NCI-H1417 (cell line): ENCODE results near the gene CABLES1.
A peak's percentile ranks its signal among the peaks of the same experiment; 100 is the strongest.
"Not testable (repeated sequence)": the region's sequence is repeated elsewhere in the genome, so short reads cannot be mapped to it uniquely, and the experiment has no call there.

Experiments
- DNase-seq, 3 experiments: peaks; one replicate each; lab custom pipeline; 2025; lab: John Stamatoyannopoulos, UW

The CABLES1 gene

DNA sequence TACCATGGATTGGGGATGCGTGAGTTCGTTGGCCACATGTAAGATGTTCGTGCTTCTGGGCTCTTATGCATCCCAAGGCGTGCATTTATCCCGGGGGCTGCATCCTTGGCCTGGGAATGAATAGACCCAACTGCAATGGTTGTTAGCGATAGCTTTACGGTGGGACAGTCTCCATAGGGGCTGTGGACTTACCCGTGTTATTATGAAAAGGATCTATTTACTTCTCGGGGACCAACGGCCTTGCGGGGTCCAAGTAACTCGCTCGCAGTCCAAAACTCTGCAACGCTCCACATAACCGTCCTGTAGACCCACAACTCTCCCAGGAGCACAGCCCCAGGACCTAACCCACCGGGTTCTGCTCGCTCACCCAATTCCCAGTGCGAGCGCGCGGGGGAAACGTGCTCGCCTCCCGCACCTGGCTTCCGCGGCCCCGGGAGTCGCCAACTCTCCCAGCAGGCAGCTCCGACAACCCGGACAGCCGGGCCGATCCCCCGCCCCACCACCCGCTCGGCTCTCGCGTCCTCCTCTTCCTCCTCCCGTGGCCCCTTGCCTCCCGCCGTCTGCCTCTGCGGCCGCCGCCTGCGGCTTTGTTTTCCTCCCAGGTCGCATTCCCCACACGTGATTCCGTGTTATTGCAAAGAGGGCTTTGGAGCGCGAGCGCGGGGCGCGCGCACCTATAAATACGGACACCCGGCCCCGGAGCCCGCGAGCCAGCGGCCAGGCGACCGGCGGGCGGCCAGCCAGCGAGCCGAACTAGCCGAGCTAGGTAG lies at the start of gene CABLES1:
CABLES1 (plus strand) TSS at position 706 of the 770 bp plus-strand sequence. CDS start 278 bp downstream, outside the sequence.
- peak; percentile 79 to 89 (median 85) for DNase-seq

DNA sequence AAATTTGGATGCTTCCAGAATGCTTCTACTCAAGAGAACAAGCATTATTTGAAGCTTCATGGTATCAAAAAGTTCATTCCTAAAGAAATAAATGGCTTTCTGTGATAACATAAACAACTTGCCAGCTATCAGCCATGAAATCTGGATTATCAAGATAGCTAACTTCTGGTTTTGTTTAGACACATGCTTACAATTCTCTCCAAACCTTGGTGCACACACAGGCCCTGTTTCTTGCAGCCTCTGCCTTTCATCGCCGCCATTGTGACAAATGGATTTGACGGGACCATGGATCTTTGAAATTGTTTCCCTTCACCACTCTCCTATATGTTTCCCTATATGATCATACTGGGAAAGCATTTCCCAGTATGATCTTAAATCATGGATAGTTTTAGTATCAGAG lies 47.9 kb upstream of the CABLES1 start:
- DNase-seq = no peak

DNA sequence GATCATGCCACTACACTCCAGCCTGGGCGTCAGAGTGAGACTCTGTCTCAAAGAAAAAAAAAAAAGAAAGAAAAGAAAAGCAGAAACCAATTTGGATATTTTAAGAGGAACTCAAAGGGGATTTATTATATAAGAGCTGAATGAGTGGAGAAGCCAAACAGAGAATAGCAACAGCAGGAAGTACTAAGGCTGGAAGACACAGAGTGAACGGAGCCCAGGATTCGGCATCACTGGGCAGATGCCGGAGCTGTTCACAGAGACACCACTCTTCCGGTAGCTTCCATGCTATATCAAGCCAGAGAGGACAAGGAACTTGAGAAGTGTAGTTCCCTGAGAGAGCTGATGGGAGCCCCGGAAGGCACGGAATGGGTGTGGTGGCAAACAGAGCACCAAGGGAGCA lies 47.0 kb upstream of the CABLES1 start:
- DNase-seq = no peak

DNA sequence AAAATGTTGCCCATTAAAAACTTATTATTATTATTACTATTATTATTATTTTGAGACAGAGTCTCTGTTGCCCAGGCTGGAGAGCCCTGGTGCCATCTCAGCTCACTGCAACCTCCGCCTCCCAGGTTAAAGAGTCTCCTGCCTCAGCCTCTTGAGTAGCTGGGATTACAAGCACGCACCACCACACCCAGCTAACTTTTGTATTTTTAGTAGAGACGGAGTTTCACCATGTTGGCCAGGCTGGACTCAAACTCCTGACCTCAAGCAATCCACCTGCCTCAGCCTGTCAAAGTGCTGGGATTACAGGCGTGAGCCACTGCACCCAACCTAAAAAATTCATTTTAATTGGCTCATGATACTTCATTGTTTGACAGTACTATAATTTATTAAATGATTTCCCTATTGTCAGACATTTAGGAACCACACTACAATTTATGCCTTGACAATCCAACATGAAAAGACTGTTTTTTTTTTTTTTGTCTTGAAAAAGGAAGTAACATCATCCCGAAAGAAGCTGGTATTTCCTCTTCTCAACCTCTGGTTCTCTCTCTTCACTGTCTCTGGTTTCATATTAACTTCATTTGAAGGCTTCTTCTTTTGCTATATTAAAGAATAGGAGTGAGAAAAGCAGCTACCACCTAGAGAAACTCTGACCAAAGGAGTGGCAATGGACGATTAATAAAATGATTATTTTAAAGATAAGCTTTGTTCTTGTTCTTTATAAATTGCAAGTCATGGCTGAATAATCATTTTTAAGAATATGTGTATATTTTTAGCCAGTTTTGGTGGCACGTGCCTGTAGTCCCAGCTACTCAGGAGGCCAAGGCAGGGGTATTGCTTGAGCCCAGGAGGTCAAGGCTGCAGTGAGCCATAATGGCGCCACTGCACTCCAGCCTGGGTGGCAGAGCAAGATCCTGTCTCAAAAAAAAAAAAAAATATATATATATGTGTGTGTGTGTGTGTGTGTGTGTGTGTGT lies 44.0 kb upstream of the CABLES1 start:
- DNase-seq = not testable (repeated sequence)

DNA sequence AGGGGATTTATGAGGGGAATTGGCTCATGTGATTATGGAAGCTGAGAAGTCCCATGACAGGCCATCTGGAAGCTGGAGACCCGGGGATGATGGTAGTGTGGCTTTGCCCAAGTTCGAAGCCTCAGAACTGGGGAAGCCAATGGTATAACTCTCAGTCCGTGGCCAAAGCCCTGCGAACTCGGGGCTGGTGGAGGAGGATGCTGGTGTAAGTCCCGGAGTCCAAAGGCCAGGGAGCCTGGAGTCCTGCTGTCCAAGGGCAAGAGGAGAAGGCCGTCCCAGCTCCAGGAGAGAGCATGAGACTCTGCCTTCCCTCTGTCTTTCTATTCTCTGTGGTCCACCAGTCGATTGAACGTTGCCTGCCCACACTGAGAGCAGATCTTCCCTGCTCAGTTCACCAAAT lies 43.2 kb upstream of the CABLES1 start:
- no peak for DNase-seq

DNA sequence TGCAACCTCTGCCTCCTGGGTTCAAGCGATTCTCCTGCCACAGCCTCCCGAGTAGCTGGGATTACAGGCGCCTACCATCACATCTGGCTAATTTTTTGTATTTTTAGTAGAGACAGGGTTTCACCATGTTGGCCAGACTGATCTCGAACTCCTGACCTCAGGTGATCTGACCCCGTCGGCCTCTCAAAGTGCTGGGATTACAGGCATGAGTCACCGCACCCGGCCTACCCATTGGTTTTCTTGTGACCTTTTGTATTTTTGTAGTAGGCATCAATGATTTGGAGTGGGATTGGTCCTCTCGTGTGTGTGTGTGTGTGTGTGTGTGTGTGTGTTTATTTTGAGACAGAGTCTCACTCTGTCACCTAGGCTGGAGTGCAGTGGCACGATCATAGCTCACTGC lies 42.2 kb upstream of the CABLES1 start:
- DNase-seq = not testable (repeated sequence)

DNA sequence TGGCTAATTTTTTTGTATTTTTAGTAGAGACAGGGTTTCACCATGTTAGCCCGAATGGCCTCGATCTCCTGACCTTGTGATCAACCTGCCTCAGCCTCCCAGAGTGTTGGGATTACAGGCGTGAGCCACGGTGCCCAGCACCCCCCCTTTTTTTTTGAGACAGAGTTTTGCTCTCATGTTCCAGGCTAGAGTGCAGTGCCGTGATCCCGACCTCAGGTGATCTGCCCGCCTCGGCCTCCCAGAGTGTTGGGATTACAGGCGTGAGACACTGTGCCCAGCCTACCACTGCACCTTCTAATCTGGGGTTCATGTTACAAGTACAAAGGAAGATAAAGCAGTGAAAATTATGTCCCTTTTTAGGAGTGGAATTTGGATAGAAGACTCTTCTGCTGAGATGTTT lies 41.5 kb upstream of the CABLES1 start:
- no peak for DNase-seq

- no peak for DNase-seq
These were observed 40.7 kb upstream of the CABLES1 start for GRCh38 chr18:23094411-23095190.

GRCh38 chr18:23095463-23095862 lies 39.8 kb upstream of the CABLES1 start:
- DNase-seq = no peak

GRCh38 chr18:23097016-23097415 lies 38.3 kb upstream of the CABLES1 start:
- not testable (repeated sequence) for DNase-seq

GRCh38 chr18:23099621-23100020 lies 35.7 kb upstream of the CABLES1 start:
- no peak for DNase-seq

DNA sequence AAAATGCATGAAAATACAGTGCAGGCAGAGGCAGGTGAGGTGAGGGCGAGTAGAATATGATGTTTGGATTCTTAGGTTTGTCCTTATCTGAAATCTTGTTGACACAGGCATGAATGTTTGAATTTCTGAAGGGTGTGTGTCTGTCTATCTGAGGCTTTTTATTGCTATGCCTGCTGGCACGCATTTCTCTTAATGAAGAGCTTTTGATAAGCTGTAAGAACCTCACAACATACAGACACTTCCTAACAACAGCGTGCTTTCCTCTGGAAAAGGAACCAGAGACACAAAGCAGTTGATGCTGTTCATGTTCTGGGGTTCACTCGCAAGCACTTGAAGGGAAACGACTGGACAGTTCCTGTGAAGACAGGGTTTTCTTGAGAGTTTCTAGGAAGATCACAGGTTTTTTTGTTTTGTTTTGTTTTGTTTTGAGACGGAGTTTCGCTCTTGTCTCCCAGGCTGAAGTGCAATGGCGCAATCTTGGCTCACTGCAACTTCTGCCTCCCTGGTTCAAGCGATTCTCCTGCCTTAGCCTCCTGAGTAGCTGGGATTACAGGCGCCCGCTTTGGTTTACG lies 33.3 kb upstream of the CABLES1 start:
- DNase-seq = no peak

GRCh38 chr18:23102493-23103261 lies 32.6 kb upstream of the CABLES1 start:
- DNase-seq = no peak

DNA sequence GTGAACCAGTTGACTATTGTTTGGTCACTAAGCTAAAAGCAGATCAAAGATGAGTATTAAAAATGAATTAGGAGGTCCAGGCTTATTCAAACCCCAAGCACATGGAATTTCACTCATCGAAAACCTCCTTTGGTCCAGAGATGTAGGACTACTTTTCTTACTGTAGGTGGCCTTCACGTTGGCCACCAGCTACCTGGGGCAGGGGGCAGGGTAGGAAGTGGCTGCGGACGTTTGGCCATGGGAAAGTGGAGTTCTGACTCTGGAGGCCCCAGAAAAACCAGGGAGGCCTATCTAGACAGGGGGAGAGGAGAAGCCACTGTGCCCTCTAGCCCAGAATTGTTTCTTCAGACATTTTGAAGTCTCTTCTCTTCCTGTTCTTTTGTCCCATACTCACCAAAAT lies 31.8 kb upstream of the CABLES1 start:
- no peak for DNase-seq

- no peak for DNase-seq
These were observed 30.3 kb upstream of the CABLES1 start for GRCh38 chr18:23105030-23105429.

GRCh38 chr18:23105581-23106219 lies 29.6 kb upstream of the CABLES1 start:
- DNase-seq = no peak

GRCh38 chr18:23106575-23106974 lies 28.7 kb upstream of the CABLES1 start:
- no peak for DNase-seq

DNA sequence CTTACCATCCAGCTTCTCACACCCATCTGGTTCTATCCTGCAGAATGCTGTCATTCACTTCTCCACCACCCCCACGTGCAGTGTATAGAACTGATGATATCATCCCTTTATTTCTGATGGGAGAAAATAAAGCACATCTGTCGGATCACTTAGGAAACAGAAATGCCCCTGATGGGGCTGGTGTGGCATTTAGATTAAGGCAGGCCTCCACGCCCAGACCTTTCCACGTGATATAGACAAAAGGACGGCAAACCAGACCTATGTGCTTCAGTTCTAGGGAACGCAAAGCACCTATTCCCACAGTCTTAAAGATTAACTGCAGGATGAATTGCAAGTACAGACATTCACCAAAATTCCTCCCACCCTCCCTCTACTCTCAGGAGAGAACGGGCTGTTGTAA lies 27.6 kb upstream of the CABLES1 start:
- DNase-seq = no peak

GRCh38 chr18:23108496-23108895 lies 26.8 kb upstream of the CABLES1 start:
- no peak for DNase-seq

- DNase-seq = not testable (repeated sequence)
These were observed 26.1 kb upstream of the CABLES1 start for GRCh38 chr18:23109163-23109562.
